Activated naive CD8-positive, alpha-beta T cell treated with anti-CD3 and anti-CD28 coated beads, Interleukin-2, amount 50 U/mL, for 16 hours (primary cell): ENCODE measurements around the gene C11orf68.

Experiments
- DNase-seq: peaks from one replicate; pipeline ENCODE4 v3.0.0-alpha.2; 2020; ENCODE audit warnings: low read depth, low spot score

C11orf68 gene

GRCh38 chr11:65872586-65873317, 46.1 kb downstream of the C11orf68 start, which contains the start of gene EFEMP2:
Gene EFEMP2, minus strand, starts transcription at chr11:65872800. Its CDS starts 446 bp downstream, at chr11:65872354.
- DNase-seq = no peak

DNA sequence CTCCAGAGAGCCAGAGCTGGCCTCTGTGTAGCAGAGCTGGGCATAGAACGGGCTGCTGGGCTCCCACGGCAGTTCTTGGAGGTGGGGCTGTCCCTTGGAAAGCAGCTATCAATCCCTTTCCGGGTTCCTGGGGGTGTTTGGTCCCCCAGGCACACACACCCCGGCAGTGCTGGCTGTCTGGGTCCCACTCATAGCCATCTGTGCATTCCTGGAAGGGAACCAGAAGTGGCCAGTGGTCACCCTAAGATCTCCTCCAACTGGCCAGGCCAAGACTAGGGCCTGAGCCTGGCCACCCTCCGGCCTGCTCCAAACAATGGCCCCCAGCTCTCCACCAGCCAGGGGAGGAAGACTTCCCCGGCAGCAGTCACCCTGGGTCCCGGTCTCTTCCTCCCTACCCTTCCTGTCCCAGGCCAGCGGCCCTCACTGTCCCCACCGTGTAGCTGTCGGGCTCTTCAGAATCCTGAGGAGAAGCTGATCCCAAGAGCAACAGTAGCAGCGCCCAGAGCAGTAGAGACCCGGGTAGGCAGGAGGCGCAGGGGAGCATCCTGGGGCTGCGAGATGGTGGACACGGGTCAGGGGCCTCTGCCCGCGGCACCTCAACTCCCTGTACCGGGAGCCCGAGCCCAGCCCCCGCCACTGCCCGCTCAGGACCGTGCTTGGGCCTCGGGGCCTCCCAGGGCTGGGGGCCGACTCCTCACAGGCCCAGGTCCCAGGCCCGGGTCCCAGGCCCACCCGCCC, 46.9 kb downstream of the C11orf68 start:
- no peak for DNase-seq

DNA sequence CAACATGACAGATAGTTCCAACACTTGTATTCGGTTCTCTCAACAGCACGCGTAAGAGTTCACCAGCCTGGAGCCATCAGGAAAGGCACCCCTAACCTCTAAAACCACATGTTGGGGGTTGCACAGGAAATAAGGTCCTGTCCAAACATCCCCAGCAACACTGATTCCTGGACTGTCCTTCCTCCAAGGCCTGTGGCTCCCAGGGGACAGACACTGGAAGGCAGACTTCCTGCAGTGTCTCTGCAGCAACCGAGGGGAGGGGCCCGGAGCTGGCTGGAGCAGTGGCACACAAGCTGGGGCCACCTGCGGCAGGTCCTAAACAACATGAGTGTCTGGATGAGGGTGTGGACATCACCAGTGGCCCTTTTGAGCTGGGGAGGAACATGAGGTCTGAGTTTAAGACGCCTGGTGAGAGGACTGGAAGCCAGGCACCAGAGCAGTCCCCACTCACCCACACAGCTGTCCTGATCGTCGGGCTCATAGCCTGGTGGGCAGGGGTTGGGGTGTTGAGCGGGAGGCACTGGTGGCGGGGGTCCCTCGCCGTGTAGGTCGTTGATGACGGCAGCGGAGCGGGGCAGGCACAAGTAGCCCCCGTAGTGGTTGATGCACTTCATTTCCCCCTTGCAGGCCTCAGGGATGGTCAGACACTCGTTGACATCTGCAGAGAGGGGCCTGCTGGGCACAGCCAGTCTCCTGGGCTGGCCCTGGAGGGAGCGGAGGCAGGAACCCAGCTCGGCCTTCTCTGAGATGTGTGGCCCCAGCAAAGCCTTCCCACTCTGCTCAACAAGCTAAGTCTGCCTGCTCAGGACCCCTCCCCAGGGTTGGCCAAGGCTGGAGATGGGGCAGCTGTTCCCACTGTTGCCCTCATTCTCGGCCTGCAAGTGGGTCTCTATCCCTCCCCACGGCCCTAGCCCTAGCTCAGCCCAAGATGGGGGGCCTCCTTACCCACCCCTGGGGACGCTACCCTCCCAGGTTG, 47.9 kb downstream of the C11orf68 start:
- no peak for DNase-seq

DNA sequence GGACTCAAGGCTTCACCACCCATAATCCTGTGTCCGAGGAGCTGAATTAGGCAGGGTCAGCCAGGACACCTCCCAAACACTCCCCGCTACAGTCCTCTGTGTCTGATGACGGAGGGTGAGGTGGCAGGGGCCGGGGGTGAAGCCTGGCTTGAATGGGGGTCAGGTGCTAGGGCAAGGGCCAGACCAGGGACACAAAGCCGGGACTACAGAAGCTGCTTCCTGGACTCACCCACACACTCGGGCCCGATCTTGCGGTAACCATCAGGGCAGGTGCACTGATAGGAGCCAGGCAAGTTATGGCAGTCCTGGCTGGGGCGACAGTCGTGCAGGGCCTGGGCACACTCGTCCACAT, 48.6 kb downstream of the C11orf68 start:
- no peak for DNase-seq

DNA sequence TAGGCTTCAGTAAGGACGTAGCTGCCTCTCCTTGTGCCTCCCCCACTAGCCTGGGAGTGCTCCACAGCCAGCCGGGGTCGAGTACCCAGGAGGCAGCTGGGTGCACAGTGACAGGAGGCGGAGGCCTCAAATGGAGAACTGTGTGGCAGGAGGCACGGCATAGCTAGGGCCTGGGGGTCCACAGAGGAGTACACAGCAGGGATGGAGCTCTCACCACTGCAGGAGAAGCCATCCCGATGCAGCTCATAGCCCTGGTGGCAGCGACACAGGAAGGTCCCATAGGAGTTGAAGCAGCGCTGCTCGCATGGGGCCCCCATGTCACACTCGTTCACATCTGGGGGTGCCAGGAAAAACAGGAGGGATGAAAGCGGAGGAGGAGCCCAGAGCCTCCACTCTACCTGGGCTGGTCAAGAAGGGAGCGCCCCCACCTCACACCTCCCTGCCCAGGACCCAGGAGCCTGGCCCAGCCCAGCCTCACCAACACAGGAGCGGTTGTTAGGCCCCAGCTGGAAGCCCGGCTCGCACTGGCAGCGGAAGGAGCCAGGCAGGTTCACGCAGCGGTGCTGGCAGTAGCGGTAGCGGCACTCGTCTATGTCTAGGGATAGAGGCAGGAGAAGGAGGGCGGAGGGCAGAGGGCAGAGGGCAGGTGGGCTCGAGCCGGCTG, 49.1 kb downstream of the C11orf68 start:
- no peak for DNase-seq

DNA sequence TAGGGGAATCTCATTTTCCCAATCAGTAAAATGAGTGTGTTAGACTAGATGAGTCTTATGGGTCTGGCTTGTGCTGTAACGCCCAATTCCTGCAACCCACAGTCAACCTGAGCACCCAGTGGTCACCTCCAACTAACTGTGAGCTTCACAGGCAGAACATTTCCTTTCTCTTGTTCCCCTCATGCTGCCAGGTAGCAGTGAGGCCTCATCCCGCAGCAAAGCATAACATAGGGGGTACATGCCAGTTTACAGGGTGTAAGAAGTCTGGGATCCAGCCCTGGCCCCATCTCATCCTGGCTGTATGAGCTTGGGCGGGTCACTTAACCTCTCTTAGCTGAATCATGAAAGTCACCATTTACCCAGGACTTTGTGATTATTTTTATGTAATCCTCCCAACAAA, 50.0 kb downstream of the C11orf68 start:
- no peak for DNase-seq

DNA sequence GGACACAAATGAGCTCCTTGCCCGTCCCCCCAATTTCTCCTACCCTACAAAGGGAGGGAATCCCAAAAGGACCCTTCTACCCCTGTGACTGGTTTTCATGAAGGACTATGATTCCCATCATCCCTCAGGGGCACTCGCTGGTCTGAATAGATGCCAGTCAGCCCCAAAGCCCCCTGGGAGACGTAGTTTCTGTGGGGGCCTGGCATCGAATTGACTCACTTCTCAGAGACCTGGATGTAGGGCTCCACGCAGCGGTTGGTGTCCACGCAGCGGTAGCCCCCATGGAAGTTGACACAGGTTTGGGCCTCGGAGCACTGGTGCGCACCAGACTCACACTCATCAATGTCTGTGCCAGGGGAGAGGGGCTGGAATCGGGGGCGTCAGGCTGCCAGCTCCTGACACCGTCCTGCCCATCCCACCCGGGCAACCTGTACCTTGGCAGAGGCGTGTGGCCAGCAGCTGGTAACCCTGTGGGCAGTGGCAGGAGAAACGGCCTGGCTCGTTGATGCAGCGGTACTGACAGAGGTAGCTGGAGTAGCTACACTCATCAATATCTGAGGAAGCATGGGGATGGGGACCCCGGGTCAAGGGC, 50.7 kb downstream of the C11orf68 start:
- DNase-seq = no peak

DNA sequence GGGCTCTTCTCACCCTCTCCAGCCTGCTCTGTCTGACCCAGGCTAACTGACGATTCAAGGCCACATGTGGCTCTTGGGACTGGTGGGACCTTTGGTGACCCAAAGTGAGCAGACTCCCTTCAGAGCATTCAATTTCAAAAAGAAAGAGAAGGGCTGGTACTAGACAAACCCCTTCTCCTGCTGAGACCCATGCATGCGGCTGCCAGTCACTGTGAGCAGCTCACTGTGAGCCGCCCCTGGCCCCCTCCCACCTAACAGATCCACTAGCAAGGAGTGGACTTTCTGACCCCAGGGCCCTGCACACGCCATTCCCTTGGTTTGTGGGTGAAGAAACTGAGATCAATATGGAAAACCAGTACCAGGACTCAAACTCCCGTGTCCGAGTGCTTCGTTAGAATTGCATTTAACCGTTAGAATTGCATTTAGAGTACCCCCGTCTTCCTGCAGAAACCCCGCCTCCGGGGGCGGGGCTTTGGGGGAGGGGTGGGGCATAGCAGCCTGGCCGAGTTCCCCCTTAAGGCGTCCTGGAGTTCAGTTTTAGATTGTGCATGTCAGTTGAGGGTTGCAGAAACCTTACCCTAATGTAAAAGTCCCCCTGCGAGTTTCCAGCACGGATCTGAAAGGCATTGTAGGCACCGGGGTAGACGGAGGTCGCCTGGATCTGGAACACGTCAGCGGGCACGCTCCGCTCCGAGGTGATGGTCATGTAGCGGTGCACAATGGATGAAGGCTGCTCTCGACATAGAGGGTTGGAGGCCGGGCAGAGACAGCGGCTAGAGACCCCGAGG, 51.4 kb downstream of the C11orf68 start:
- DNase-seq = no peak
